LNCaP clone FGC (cell line): ENCODE measurements around the gene TEX19.

ENCODE experiments used
- DNase-seq: peaks from one replicate; pipeline ENCODE4 v3.0.0-alpha.2; 2011; ENCODE audit warnings: low read depth
- H3K4me3 ChIP-seq: 2 replicates; pipeline ENCODE4 v1.5.1; 2011; ENCODE audit warnings: mild to moderate bottlenecking, low read depth, low read length, control low read depth
- CTCF ChIP-seq: IDR thresholded peaks from 2 replicates; pipeline ENCODE4 v1.5.1; 2012; ENCODE audit warnings: mild to moderate bottlenecking; ENCODE audit not compliant: control insufficient read depth, insufficient read depth; ENCODE audit errors: extremely low read depth

Gene TEX19

DNA sequence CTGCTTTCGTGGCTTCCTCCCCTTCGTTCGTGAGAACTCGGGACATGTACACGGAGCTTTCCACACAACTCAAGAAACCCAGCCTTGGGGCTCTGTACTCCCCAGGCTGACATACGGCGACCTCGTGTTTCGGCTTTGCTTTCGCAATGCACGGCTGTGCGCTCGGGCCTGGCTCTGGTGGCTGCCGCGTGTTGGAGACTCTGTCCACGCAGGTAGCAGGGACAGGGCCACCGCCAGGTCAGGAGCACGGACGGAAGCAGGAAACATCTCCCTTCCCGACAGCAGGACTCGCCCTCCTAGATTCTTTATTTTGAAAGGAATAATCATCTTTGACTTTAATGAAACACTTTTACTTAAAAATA is 29.9 kb downstream of the TEX19 start:
- no peak for DNase-seq
- no peak for TF ChIP-seq CTCF
- no peak overlapping the region for H3K4me3 ChIP-seq

- no peak for TF ChIP-seq CTCF
- no peak for DNase-seq
- no peak overlapping the region for H3K4me3 ChIP-seq
Observed at GRCh38 chr17:82389379-82389778, 30.3 kb downstream of the TEX19 start.

GRCh38 chr17:82390015-82390859 is 31.2 kb downstream of the TEX19 start:
- no peak for TF ChIP-seq CTCF
- H3K4me3 ChIP-seq, result no peak overlapping the region
- no peak for DNase-seq

DNA sequence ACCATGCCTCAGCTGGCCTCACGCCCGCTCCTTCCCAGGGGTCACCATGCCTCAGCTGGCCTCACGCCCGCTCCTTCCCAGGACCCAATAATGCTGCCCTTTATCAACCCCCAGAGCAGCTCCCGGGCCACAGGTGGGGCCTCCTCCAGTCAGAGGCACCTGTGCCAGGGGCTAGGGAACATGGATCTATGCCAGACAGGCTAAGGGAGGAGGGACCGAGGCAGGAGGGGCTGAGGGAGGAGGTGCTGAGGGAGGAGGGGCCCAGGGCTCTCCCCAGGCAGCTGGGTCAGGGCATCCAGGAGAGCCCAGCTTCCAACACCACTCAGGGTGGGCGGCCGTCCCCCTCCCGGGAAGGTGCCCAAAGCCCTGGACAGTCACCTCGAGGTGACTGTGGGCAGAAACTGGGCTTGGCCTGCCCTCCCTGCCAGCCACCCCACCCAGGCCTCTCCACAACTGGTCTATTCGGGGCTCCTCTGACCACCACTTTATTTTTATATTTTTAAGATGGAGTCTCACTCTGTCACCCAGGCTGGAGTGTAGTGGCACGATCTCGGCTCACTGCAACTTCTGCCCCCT is 31.9 kb downstream of the TEX19 start:
- no peak for DNase-seq
- no peak overlapping the region for H3K4me3 ChIP-seq
- TF ChIP-seq CTCF, result no peak

DNA sequence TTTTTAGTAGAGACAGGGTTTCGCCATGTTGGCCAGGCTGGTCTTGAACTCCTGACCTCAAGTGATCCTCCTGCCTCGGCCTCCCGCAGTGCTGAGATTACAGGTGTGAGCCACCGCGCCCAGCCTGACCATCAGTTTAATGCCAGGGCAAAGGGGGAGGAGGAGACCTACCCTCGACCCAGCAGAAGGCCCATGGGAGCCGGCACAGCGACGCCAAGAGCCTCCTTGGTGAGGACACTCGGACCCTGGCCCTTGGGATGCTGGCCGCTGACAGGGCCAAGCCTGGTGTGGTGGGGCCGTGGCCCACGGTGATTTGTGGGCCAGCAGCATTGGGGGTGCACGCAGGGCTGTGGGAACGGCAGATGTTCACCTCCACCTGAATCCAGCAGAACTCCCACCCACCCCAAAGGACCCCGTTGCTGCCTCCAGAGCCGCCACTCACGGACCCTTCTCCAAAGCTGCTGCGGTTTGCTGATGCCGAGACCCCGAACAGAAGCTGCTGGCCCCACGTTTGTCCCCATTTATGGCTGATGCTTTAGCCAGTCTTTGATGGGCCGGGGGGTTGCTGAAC is 32.5 kb downstream of the TEX19 start:
- H3K4me3 ChIP-seq, result no peak overlapping the region
- DNase-seq, result no peak
- no peak for TF ChIP-seq CTCF

GRCh38 chr17:82392209-82392920 is 33.3 kb downstream of the TEX19 start:
- no peak for DNase-seq
- TF ChIP-seq CTCF, result no peak
- no peak overlapping the region for H3K4me3 ChIP-seq
